OCI-M1 (cell line): Measurements from ENCODE around the gene SLCO3A1.

Source experiments
- DNase-seq: peaks from one replicate; lab custom pipeline; 2025; lab: John Stamatoyannopoulos, UW

SLCO3A1 gene

DNA sequence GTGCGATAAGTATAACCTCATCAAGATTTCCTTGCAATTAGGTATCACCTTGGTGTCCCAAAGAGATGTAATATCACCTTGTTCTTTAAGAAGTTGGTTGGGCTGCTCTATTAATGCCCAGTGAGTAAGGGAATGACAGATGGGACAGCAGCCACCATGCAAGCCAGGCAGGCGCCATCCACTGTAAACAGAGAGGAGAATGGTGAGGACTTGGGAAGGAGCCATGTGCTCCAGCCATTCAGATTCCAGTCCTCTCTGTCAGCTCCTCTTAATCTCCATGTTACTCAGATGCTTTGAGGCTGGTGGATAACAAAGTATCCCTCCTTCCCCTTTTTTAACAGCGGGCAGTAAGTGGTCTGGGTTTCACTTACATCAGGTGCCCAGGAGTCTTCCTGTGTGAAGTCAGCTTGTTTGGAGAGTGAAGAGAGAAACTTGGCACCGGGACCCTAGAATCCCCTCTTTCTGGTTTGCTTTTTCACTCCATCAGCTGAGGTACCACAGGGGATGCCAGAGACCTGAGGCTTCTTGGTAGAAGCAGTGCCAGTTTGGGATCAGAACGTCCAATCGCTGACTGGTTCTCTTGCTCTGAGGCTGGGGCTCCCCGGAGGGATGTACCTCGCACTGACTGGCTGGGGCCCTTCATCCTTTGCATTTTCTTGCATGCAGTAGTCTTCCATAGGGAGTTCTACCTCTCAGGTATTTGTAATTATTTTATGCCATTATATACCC lies 29.5 kb downstream of the SLCO3A1 start:
- DNase-seq = no peak

DNA sequence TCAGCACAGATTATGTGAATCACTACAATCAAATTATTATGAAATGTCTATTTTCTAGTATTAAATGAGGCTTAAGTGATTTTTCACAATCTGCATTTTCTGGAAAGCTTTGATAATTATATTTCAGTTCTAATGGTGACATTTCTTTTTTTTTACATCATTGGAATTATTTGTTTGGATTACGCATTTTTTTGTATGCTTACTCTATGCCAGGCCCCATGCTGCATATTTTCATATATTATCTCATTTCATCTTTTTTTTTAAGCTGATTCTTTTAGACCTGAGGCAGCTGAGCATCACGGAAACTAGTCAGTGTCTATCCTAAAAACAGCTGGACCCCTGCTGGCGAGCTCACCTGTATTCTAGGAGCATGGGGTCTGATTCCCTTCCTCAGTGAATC lies 31.1 kb downstream of the SLCO3A1 start:
- DNase-seq = no peak

DNA sequence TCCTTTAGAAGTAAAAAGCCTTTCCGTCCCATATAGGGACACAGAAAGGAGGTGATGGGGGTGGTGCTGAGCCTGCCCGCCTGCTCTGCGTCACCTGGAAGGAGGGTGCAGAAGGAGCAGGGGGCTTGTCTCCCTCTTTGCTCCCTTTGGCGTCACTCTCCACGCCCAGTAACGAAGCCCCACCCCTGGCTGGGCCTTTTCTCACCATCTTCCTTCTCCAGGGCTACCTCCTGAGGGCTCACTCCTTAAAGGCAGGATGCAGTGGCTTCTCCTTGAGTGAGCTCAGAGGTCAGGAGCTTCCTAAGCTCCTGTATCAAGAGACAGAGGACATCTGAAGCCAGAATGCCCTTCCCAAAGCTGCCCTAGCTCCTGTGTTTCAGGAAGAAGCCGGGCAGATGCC lies 31.5 kb downstream of the SLCO3A1 start:
- DNase-seq = no peak

DNA sequence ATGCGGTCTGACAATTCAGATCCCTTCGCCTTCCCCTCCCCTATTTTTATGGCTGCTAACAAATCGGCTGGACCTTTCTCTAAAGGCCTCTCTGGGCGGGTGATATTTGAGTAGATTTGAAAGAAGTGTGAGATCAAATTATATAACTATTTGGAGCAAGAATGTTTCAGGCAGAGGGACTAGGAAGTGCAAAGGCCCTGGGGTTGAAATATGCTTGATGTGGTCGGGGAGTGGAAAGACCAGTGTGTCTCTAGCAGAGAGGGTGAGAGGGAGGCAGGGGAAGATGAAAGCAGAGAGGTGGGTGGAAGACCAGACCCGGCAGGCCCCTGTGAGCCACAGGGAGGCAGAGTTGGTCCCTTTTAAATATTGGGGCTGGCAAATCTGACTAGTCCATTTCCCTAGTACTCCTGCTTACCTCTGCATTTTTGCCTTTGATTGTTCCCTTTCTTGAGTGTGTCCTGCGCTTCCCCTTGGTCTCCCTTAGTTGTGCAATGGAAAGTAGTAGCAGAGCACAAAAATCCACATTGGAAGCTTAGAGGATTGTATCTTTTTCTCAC lies 32.3 kb downstream of the SLCO3A1 start:
- DNase-seq = no peak

DNA sequence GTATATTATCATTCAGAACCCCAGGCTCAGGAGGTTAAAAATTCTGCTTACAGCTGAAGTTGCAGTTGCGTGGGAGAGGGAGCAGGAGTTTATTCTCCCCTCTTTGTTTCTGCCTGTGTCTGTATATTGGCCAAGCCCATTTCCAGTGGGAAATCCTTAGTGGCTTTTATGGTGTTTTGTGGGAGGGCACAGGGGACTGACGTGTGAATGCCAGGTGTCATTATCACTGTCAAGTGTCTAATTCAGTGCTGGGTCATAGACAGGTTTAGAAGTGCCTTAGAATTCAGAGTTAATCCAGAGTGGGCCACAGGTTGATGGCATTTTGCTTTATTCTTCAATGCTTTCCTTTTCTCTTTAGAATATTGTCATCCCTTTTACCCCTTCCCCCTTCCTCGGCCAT lies 33.4 kb downstream of the SLCO3A1 start:
- DNase-seq = no peak

DNA sequence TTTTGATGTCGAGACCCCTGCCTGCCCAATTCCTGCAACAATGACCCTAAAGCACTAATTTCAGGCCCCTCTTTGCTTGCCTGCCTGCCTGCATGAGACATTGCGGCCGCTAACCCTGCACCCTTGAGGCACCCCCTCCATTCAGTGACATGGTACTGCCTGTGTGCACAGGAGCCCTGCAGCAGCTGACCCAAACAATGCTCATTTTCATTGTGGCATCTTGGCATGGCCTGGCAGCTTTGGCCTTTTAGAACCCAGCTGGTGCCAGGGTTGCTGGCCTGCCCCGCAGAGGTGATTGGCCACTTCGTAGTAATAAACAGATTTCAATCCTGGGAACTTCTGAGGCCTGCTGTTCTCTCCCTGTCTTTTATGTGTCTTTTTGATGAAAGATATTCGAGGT lies 33.8 kb downstream of the SLCO3A1 start:
- DNase-seq = no peak

DNA sequence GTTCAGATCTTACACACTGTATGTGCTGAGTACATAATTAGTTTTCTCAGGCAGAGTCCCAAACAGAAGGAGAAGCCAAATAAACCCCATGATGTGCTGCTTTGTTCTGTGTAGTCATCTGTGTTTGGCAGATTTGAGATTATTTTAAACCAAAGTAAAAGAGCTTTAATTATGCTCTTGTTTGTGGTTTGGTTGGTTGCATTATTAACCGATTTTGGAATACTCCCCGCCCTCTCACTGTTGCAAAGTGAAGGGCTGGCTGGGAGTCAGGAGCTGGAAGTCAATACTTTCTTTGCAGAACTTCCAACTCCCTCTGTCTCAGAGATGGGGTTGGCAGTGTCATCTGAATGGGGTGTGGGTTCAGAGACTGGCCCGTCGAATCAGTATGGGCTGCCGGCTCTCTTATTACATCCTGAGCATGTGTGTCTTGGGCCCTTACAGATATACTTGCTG lies 34.4 kb downstream of the SLCO3A1 start:
- DNase-seq = no peak

DNA sequence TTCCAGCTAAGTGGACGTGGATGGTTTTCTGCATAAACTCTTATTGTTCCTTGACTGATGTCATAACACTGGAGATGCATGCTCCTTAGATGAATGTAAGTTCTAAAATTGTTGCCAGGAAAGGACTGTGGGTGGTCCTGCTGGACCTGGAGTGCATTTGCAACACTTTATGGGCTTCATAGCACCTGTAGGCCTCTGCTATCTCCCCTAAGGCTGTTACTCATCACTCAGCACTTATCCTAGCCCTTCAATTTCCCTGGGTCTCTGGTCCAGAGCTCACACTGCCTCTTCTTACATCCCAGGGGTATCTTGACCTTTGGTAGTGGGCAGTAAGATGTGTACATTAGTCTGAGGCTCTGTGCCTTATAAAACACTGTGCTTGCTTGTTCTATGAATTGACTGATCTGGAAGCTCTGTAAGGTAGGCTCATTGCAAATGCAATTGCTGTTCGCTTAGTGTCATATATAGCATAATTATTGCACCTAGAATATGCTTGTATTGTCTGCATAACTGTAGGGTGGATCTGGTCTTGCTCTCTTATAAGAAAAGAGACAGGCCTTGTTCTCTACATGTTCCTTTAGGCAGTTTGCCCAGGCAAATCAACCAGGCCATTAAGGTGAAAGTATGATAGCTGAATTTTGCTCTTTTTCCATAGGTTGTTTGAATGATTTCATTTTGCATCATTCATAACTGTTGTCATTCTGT lies 35.8 kb downstream of the SLCO3A1 start:
- DNase-seq = no peak

DNA sequence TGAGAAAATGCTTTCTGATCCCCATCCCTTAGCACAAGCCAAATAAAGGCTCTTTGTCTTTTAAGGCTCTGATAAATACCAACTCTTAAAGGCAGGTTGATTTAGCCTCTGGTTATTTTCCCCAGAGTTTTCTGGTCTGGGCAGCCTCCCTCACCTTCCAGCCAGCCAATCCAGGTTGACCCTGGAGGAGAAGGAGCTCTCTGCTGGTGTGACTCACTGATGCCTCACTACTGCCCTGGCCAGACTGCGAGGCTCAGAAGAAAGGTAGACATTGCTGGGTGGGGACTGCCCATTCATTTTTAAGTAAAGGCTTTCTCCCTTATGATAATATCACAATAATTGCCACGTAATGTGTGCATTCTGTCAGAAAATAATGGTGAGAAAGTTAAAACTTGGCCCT lies 37.1 kb downstream of the SLCO3A1 start:
- no peak for DNase-seq

DNA sequence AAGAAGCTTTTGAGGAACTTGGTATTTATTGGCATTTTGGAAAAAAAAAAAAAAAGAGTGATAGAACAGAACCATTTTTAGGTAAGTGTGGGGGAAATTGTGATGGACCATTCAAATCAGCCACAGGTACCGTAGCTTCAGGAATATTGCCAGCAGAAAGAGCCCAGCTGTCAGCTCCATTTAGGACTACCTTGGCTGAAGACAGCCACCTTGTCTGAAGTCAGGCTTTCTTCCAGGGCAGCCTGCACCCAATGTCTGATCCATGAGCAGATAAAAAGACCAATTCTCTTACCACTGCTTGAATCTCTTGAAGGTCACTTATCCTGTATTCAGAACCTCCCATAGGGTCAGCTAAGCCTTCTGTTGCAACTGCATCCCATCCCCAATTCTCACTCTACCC lies 37.6 kb downstream of the SLCO3A1 start:
- DNase-seq = no peak

DNA sequence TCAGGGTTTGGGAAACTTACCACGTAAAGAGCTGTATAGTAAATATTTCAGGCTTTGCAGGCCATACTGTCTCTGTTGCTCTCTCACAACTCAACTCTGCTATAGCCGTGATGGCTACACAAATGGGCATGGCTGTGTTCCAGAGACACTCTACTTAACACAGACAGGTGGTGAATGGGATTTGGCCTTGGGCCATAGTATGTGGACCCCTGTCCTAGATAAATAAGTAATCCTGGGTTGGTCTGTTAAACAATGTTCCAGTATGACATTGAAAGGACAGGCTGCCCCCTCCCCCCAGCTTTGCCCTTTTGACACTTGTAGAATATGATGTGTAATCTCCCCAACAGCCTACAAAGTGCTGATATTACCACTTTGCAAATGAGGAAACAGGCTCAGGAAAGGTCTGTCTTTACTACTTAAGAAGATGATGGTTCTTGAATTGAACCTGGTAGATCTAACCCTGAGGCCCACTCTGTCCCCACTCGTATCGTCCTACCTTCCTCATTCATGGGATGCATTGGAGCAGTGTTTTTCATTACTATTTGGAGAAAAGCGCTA lies 38.4 kb downstream of the SLCO3A1 start:
- DNase-seq = no peak

DNA sequence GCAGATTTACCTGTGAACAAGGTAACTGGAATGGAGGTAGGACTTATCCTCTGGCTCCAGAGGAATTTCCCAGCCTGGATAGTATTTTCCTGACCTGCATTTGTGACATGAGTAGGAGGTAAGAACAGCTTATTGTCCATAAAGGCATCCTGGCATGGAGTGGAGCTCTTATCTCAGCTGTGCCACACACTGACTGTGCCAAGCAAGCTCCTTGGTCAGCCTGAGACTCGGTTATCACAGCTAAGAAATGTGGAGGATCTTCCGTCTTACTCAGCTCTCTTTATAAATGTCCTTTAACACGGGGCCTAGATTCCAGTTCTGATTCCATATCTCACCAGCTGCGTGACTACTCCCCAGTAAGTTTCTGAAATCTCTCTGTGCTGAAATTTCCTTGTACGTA lies 38.9 kb downstream of the SLCO3A1 start:
- no peak for DNase-seq

DNA sequence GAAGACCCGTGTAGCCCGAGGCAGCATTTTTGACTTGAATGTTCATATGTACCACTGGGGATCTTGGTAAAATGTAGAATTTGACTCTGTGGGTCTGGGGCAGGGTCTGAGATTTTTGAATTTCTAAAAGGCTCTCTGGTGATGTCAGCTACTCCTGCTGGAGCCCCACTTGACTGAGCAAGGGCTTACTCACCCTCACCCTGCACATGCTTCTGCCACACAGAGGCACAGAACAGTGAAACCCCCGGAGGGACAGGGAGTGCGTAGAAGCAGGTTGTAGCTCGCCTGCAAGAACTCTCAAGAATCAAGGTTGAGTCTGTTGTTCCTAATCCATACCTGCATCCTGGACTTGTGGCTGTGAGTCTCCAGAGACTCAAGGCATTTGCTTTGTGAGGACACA lies 41.1 kb downstream of the SLCO3A1 start:
- DNase-seq = no peak

DNA sequence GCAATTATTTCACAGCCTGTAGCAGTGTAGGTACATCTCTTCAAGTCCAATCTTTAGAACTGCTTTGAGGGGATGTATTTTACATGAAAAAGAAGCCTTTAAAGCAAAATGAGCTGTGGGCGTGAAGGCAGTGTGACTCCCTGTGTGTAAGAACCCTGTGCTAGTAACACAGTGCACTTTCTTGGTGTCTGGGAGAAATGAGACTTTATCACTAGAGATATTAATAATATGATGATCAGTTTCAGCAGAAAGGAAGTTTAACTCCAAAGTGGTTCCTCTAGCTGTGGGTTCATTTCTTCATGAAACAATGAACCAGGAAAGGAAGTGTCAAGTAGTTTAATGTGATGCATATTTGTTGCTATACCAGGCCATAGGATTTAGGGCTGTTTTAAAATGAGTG lies 41.5 kb downstream of the SLCO3A1 start:
- DNase-seq = no peak

DNA sequence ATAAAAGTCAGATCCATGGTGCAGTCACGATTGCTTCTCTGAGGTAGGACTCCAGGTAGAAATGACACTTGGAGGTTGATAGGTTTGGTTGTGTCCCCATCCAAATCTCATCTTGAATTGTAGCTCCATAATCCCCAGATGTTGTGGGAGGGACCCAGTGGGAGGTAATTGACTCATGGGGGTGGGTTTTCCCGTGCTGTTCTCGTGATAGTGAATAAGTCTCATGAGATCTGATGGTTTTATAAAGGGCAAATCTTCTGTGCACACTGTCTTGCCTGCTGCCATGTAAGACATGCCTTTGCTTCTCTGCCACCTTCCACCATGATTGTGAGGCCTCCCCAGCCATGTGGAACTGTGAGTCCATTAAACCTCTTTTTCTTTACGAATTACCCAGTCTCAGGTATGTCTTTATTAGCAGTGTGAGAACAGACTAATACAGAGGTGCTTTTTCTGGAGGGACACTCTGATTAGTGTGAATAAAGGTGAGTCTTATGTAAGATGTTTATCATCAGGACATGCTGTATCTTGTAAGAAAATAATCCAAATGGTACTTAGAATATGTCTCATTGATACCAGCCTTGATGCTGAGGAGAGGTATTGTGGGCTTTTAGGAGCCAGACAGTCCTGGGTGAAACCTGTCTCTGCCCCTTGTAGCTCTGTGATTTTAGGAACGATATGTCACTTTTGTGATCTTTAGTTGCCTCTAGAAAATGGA lies 43.0 kb downstream of the SLCO3A1 start:
- no peak for DNase-seq

DNA sequence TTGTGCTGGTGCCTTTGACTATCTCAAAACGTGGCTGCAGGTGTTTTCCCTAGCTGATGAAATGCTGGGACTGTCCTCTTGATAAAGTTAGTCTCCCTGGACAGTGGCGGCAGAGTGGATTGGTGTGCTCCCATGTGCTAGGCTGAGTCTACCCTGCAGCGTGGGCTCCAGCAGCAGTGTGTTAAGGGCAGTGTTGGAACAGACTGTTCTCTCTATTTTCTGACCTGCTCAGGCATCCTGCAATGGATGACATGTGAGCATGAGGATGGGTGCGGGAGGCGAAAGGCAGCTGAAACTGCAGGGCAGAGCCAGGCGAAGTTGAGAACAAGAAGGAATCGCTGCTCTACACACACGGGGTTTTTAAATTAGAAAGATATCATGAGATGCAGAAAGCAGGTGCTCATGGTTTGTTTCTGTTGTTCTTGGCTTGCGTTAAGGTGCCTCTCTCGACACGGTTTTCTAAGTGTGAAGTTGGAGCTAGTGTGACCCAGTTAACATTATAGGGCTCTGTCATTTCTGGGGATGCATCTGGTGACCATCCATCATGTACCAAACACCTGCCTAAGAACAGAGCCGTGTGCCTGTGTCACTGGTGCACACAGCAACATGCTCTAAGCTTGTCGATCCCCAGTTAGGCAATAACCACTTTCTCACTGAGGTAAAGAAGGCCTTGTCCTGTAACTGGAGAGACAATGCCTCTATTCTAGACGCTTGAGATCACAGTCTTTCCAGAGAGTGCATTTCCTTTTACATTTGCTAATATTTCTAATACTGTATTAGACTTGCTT lies 44.3 kb downstream of the SLCO3A1 start:
- no peak for DNase-seq

DNA sequence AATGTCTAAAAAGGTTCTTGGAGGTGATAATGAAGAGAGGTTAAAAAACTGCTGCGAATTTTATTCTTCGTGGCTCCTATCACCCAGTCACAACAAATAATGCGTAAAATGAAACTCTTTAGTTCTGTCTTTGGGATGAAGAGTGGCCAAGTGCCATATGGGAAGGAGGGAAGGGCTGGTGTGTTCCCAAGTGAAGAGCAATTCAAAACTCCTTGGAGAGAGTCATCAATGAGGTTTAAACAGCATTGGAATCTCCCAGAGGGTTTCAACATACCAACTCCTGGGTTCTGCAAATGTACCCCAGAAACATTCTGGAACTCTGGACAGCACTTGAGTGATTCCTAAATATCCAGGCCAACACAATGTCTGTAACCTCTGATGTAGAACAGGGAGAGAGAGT lies 45.3 kb downstream of the SLCO3A1 start:
- DNase-seq = no peak

DNA sequence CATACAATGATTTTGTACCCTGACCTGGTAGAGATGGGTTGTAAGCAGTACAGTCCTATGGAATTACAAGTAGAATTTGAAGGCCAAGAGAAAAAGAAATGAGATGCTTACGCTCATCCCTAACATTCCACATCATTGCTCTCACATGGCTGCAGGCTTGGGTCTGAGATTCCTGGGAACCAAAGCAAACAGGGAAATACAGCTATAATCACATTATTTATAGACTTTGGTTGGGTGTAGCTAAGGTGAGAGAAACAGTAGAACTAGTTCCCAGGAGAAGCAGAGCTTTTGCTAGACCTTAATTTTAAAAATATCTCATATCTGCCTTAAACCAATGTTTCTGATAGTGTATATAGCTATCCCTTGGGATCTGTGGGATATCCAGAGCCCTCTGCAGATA lies 51.4 kb downstream of the SLCO3A1 start:
- DNase-seq = no peak

DNA sequence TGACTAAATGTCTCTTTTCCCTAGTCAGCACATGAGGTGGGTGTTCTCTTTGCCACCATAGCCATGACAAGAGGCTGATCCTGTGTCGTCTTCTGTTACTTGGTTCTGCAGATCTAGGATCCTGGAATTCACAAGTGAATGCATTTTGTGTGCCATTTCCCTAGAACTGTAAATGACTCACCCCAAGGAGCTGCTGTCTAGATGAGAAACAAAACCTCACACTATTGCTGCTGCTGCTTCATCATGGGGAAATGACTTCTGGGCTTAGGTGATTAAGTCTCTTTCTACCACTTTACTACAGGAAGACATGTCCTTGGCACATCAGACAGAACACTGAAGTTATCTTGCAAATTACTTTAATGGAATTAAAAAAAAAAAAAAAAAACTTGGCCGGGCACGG lies 54.9 kb downstream of the SLCO3A1 start:
- no peak for DNase-seq

DNA sequence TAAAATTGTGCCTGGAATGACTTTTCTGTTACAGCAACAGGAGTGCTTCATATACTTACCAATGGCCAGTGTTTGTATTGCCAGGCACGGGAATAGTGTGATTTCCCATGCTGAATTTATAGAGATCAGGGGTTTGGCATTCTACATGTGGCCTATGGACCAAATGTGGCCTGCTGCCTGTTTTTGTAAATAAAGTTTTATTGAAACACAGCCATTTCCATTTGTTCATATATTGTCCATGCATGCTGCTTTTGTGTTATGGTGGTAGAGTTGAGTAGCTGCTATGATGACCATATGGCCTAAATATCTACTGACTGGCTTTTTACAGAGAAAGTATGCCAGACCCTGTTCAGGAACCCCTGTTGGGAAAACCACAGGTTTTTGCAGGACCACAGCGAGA lies 55.6 kb downstream of the SLCO3A1 start:
- no peak for DNase-seq

DNA sequence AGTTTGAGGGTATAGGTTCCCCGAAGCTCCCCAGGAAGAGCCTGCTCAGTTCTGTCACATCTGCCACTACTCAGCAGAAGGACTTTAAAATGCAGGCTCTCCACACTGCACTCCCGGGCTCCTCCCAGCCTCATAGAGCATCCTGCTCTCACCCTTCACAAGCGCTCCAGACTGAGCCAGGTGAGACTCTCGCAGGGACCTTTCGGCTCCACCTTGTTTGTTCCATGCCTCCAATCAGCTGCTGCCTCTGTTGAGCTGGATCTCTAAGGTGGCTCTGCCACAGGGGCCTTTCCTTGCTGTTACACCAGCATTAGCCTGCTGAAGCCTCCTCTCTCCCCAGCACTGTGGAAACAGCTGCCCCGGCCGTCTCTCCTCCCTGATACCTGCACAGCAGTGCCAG lies 56.1 kb downstream of the SLCO3A1 start:
- no peak for DNase-seq

DNA sequence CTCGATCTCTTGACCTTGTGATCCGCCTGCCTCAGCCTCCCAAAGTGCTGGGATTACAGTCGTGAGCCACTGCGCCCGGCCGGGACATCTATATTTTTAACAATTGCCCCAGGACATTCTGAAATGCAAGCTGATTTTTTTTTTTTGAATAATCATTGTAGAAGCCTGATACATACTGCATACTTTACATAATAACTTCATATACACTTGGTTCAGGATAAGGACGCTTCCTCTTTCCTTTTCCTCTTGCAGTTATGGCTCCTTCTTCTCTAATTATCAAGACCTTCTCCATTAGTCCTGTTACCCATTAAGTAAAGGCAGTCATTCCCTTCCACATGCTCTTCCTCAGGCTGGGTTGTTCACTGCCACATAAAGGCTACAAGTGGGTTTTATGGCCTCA lies 58.3 kb downstream of the SLCO3A1 start:
- no peak for DNase-seq
